Medulla oblongata (tissue), 1 donor: ENCODE results near the gene GTPBP1.

ENCODE experiments used
- DNase-seq: peaks from one replicate; pipeline ENCODE4 v3.0.0-alpha.2; 2015; ENCODE audit errors: extremely low spot score

Gene GTPBP1

GRCh38 chr22:38724926-38725571 is 19.3 kb downstream of the GTPBP1 start:
- DNase-seq = peak; percentile 84

- no peak for DNase-seq
These were observed 20.3 kb downstream of the GTPBP1 start for GRCh38 chr22:38725900-38726655.

GRCh38 chr22:38727123-38727522 is 21.4 kb downstream of the GTPBP1 start:
- DNase-seq = no peak

GRCh38 chr22:38727530-38728451 is 22.0 kb downstream of the GTPBP1 start:
- DNase-seq = no peak

GRCh38 chr22:38728871-38729796 is 23.4 kb downstream of the GTPBP1 start:
- no peak for DNase-seq

- no peak for DNase-seq
These were observed 24.2 kb downstream of the GTPBP1 start for GRCh38 chr22:38729946-38730345.

GRCh38 chr22:38730411-38730871 is 24.7 kb downstream of the GTPBP1 start:
- no peak for DNase-seq

GRCh38 chr22:38731703-38732161 is 26.0 kb downstream of the GTPBP1 start:
- no peak for DNase-seq

- peak; percentile 50 for DNase-seq
These were observed 26.6 kb downstream of the GTPBP1 start for GRCh38 chr22:38732251-38732815.

GRCh38 chr22:38733329-38733723 is 27.6 kb downstream of the GTPBP1 start:
- peak; percentile 47 for DNase-seq

GRCh38 chr22:38733724-38734381 is 28.1 kb downstream of the GTPBP1 start:
- DNase-seq = peak; percentile 95

GRCh38 chr22:38734421-38735100 is 28.8 kb downstream of the GTPBP1 start:
- no peak for DNase-seq

GRCh38 chr22:38735126-38735464 is 29.4 kb downstream of the GTPBP1 start:
- no peak for DNase-seq

GRCh38 chr22:38735465-38736256 is 29.9 kb downstream of the GTPBP1 start:
- no peak for DNase-seq

GRCh38 chr22:38736257-38736570 is 30.5 kb downstream of the GTPBP1 start:
- no peak for DNase-seq

GRCh38 chr22:38737302-38738060 is 31.7 kb downstream of the GTPBP1 start:
- DNase-seq = no peak

GRCh38 chr22:38738475-38739070 is 32.8 kb downstream of the GTPBP1 start:
- no peak for DNase-seq
